NB4 (cell line): ENCODE data around the gene ELP6.
"Not testable (repeated sequence)": the region's sequence is repeated elsewhere in the genome, so short reads cannot be mapped to it uniquely, and the experiment has no call there.

ENCODE experiments used
- DNase-seq: peaks from one replicate; pipeline ENCODE4 v3.0.0; 2010; ENCODE audit warnings: low read depth
- H3K4me3 ChIP-seq: one replicate; pipeline ENCODE4 v1.5.1; 2011; ENCODE audit warnings: mild to moderate bottlenecking, low read depth, low read length, moderate library complexity
- CTCF ChIP-seq: IDR thresholded peaks from one replicate; pipeline ENCODE4 v1.5.1; 2012; ENCODE audit warnings: low read depth, low read length
- MAX ChIP-seq: IDR thresholded peaks from 2 replicates; pipeline ENCODE4 v1.6.1; 2011; ENCODE audit warnings: low read depth, low read length
- MYC ChIP-seq: IDR thresholded peaks from 2 replicates; pipeline ENCODE4 v1.6.1; 2011; ENCODE audit warnings: low read depth, low read length
- POLR2A ChIP-seq: IDR thresholded peaks from 2 replicates; pipeline ENCODE4 v1.6.1; 2011; ENCODE audit warnings: mild to moderate bottlenecking; ENCODE audit not compliant: insufficient read length; ENCODE audit errors: extremely low read depth

ELP6 gene

GRCh38 chr3:47491186-47491585 is 22.3 kb downstream of the ELP6 start:
- no peak for TF ChIP-seq CTCF
- no peak for TF ChIP-seq MAX
- TF ChIP-seq POLR2A = no peak
- TF ChIP-seq MYC = no peak
- H3K4me3 ChIP-seq = no peak overlapping the region
- DNase-seq = no peak

- no peak for DNase-seq
- H3K4me3 ChIP-seq = no peak overlapping the region
- TF ChIP-seq MYC (no peak), MAX (no peak), POLR2A (no peak), CTCF (no peak)
Measured at GRCh38 chr3:47487265-47487664, 26.2 kb downstream of the ELP6 start.

GRCh38 chr3:47485812-47486211 is 27.7 kb downstream of the ELP6 start:
- no peak for TF ChIP-seq POLR2A
- no peak for TF ChIP-seq CTCF
- no peak for TF ChIP-seq MYC
- H3K4me3 ChIP-seq = no peak overlapping the region
- DNase-seq = no peak

GRCh38 chr3:47482366-47482765 is 31.1 kb downstream of the ELP6 start:
- H3K4me3 ChIP-seq = no peak overlapping the region
- no peak for DNase-seq
- TF ChIP-seq POLR2A (no peak), MAX (no peak), MYC (no peak), CTCF (no peak)

GRCh38 chr3:47481763-47482162 is 31.7 kb downstream of the ELP6 start:
- DNase-seq, H3K4me3 ChIP-seq: not testable (repeated sequence)

- not testable (repeated sequence) for H3K4me3 ChIP-seq, DNase-seq
Measured at GRCh38 chr3:47480267-47480666, 33.2 kb downstream of the ELP6 start.

GRCh38 chr3:47479826-47480160 is 33.7 kb downstream of the ELP6 start:
- no peak for TF ChIP-seq CTCF
- no peak for TF ChIP-seq POLR2A
- no peak for TF ChIP-seq MAX
- TF ChIP-seq MYC = no peak
- H3K4me3 ChIP-seq = no peak overlapping the region
- DNase-seq = no peak
